Midbrain (tissue), 1 donor: ENCODE data around the gene CDC42SE2.

Experiments
- DNase-seq: peaks from one replicate; lab custom pipeline; 2025; lab: John Stamatoyannopoulos, UW

Gene CDC42SE2

DNA sequence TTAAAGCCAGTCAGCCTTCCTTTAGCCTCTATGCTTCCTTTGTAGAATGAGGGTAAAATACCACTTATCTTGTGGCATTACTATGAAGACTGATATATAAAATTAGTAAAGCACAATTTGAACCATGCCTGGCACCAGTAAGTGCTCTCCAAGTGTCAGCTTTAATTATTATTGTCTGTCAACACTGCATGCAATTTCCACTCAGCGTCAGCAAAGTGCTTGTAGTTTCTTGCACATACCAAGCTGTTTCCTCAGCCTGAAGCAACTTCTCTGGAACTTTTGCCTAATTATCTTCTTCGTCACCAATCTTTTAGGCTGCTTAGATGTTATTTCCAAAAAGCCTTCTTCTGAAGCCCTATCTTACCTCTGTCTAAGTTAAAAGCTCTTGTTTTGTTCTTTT lies 177.3 kb downstream of the CDC42SE2 start:
- DNase-seq = no peak
